Parathyroid adenoma (tissue), 2 donors: ENCODE data around the gene MEIS3.
A peak's percentile ranks its signal among the peaks of the same experiment; 100 is the strongest.

Experiments used
- H2AFZ ChIP-seq: fragments of 300-600 bp; sonication (generic); one replicate; pipeline ENCODE4 v1.7.0; 2017; ENCODE audit warnings: antibody characterized with exemption, mild to moderate bottlenecking
- H3K27ac ChIP-seq: fragments of 300-600 bp; sonication (generic); one replicate; pipeline ENCODE4 v1.7.0; 2017
- H3K27me3 ChIP-seq: fragments of 300-600 bp; sonication (generic); one replicate; pipeline ENCODE4 v1.7.0; 2017; ENCODE audit warnings: low read length; ENCODE audit not compliant: control insufficient read depth, insufficient read depth
- H3K36me3 ChIP-seq: fragments of 300-600 bp; sonication (generic); one replicate; pipeline ENCODE4 v1.7.0; 2017; ENCODE audit warnings: low read length; ENCODE audit not compliant: control insufficient read depth, insufficient read depth
- H3K4me1 ChIP-seq: fragments of 300-600 bp; sonication (generic); one replicate; pipeline ENCODE4 v1.7.0; 2017; ENCODE audit warnings: control low read depth
- H3K4me2 ChIP-seq: fragments of 300-600 bp; sonication (generic); one replicate; pipeline ENCODE4 v1.7.0; 2017; ENCODE audit warnings: low read length
- H3K4me3 ChIP-seq: fragments of 300-600 bp; sonication (generic); one replicate; pipeline ENCODE4 v1.7.0; 2017; ENCODE audit warnings: low read depth, low read length
- H3K79me2 ChIP-seq: fragments of 300-600 bp; sonication (generic); one replicate; pipeline ENCODE4 v1.7.0; 2017; ENCODE audit warnings: control low read depth
- H3K9ac ChIP-seq: fragments of 300-600 bp; sonication (generic); one replicate; pipeline ENCODE4 v1.7.0; 2017; ENCODE audit warnings: mild to moderate bottlenecking
- H3K9me3 ChIP-seq: fragments of 300-600 bp; sonication (generic); one replicate; pipeline ENCODE4 v1.7.0; 2017; ENCODE audit warnings: low read length; ENCODE audit not compliant: control insufficient read depth
- CTCF ChIP-seq: fragments of 300-600 bp; sonication (generic); IDR thresholded peaks from one replicate; pipeline ENCODE4 v1.7.0; 2017; ENCODE audit warnings: antibody characterized with exemption, mild to moderate bottlenecking
- donor health status: primary hyperparathyroidism.

The MEIS3 gene

GRCh38 chr19:47407417-47407774 lies 11.9 kb downstream of the MEIS3 start:
- no peaks in the 10 kb centered on the region for H3K9me3 ChIP-seq
- TF ChIP-seq CTCF = no peak
- H3K36me3 ChIP-seq = no peaks in the 10 kb centered on the region
- no peak overlapping the region for H3K4me3 ChIP-seq
- peaks cover 4% of the 10 kb centered on the region for H3K27me3 ChIP-seq
- H3K4me1 ChIP-seq = no peaks in the 10 kb centered on the region
- H3K79me2 ChIP-seq = no peaks in the 10 kb centered on the region
- H2AFZ ChIP-seq = peak overlapping the region; percentile 66
- H3K27ac ChIP-seq = no peak overlapping the region
- no peak overlapping the region for H3K9ac ChIP-seq
- no peak overlapping the region for H3K4me2 ChIP-seq

GRCh38 chr19:47406711-47407416 lies 12.5 kb downstream of the MEIS3 start:
- TF ChIP-seq CTCF = no peak
- Histone ChIP-seq H3K4me3 (no peak overlapping the region), H3K4me1 (no peaks in the 10 kb centered on the region), H3K36me3 (no peaks in the 10 kb centered on the region), H3K4me2 (no peak overlapping the region), H3K27me3 (peaks cover 4% of the 10 kb centered on the region), H3K79me2 (no peaks in the 10 kb centered on the region), H3K9ac (no peak overlapping the region), H3K27ac (no peak overlapping the region), H3K9me3 (no peaks in the 10 kb centered on the region), H2AFZ (peak overlapping the region; percentile 66)

DNA sequence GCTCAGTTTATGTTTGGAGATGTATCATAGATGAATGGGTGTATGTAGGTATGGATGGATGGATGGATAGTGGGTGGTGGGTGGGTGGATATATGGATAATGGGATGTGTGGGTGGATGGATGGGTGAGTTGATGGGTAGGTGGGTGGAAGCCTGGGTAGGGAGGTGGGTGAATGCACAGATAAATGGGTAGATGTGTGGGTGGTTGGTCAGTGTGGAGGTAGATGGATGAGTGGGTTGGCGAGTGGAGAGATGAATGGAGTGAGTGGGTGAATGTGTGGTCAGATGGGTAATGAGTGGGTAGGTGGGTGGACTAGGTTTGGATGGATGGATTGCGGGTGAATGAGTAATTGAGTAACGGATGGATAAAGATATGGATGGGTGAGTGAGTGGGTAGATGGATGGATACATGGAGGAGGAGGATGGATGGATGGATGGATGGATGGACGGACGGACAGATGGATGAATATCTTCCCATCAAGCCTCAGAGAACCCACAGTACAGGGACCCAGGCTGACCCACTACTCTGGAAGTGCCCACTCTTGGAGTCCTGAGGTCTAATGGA lies 13.4 kb downstream of the MEIS3 start:
- TF ChIP-seq CTCF = no peak
- Histone ChIP-seq H3K4me1 (no peaks in the 10 kb centered on the region), H3K79me2 (no peaks in the 10 kb centered on the region), H3K27me3 (peaks cover 4% of the 10 kb centered on the region), H3K4me3 (no peak overlapping the region), H3K36me3 (no peaks in the 10 kb centered on the region), H3K9ac (no peak overlapping the region), H2AFZ (no peak overlapping the region), H3K4me2 (no peak overlapping the region), H3K27ac (no peak overlapping the region), H3K9me3 (no peaks in the 10 kb centered on the region)

DNA sequence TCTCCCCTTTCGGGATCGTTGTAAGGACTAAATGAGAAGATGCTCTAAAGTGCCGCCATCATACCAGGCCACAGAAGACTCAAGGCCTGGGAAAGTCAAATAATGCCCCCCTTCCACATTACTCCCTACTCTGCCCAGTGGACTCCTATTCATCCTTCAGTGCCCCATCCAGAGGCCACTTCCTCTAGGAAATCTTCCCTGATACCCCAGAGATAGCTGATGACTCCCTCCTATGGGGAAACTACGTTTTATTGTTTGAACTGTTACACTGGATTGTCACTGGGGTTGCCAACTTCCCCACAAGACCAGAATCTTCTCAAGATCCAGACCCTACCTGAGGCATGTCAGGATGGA lies 14.2 kb downstream of the MEIS3 start:
- Histone ChIP-seq H3K4me1 (no peaks in the 10 kb centered on the region), H2AFZ (no peak overlapping the region), H3K9ac (no peak overlapping the region), H3K27me3 (peaks cover 4% of the 10 kb centered on the region), H3K4me2 (no peak overlapping the region), H3K9me3 (no peaks in the 10 kb centered on the region), H3K27ac (no peak overlapping the region), H3K36me3 (no peaks in the 10 kb centered on the region), H3K79me2 (no peaks in the 10 kb centered on the region), H3K4me3 (no peak overlapping the region)
- TF ChIP-seq CTCF = no peak
